BE2C (cell line): ENCODE data around the gene MTOR.

Source experiments
- DNase-seq: peaks from one replicate; pipeline ENCODE4 v3.0.0-alpha.2; 2020
- H3K27me3 ChIP-seq: fragments of 250-450 bp; sonication (Bioruptor Pico); 2 replicates; pipeline ENCODE4 v1.5.1; 2020; ENCODE audit warnings: mild to moderate bottlenecking
- H3K36me3 ChIP-seq: fragments of 250-450 bp; sonication (Bioruptor Pico); 2 replicates; pipeline ENCODE4 v1.5.1; 2020; ENCODE audit warnings: mild to moderate bottlenecking
- H3K4me1 ChIP-seq: fragments of 250-450 bp; sonication (Bioruptor Pico); 2 replicates; pipeline ENCODE4 v1.5.1; 2020
- H3K4me3 ChIP-seq: 2 replicates; pipeline ENCODE4 v1.5.1; 2011; ENCODE audit warnings: low read depth, low read length
- H3K9me3 ChIP-seq: fragments of 250-450 bp; sonication (Bioruptor Pico); 2 replicates; pipeline ENCODE4 v1.5.1; 2020
- CTCF ChIP-seq: IDR thresholded peaks from 2 replicates; pipeline ENCODE4 v1.5.1; 2012; ENCODE audit warnings: mild to moderate bottlenecking, low read depth, low read length

Gene MTOR

GRCh38 chr1:11283151-11283550 lies 20.8 kb upstream of the MTOR start:
- H3K4me1 ChIP-seq = no peaks in the 10 kb centered on the region
- DNase-seq = no peak
- H3K4me3 ChIP-seq = no peak overlapping the region
- H3K27me3 ChIP-seq = no peaks in the 10 kb centered on the region
- no peak for TF ChIP-seq CTCF
- H3K9me3 ChIP-seq = no peaks in the 10 kb centered on the region
- H3K36me3 ChIP-seq = no peaks in the 10 kb centered on the region; the same call in 1 of the 2 replicates

DNA sequence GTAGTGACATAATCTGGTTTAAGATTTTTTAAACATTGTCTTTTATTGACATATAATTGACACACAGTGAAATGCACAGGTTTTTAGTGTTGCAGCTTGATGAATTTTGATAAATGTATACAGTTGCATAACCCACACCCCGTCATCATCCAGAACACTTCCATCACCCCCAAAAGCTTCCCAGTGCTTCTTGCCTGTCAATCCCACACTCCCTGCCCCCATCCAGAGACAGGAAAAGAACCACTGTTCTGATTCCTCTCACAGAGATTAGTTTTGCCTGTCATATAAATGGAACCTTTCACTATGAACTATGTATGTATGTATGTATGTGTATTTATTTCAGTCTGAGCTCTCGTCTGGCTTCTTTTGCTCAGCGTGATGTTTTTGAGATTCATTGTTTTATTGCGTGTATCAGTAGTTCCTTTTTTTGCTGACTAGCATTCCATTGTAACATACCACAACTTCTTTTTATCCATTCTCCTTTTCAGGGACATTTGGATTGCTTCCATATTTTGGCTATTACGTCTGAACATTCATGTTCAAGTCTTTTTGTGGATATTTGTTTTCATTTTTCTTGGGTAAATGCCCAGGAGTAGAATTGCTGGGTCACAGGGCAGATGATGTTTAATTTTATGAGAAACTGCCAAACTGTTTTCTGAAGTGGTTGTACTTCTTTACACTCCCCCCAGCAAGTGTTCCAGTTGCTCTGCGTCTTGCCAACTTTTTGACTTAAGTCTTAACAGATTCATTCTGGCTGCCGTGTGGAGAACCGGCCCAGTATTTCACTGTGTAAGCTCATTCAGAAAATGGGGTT lies 19.4 kb upstream of the MTOR start:
- Histone ChIP-seq H3K36me3 (no peaks in the 10 kb centered on the region; the same call in 1 of the 2 replicates), H3K4me3 (no peak overlapping the region)
- TF ChIP-seq CTCF = no peak

DNA sequence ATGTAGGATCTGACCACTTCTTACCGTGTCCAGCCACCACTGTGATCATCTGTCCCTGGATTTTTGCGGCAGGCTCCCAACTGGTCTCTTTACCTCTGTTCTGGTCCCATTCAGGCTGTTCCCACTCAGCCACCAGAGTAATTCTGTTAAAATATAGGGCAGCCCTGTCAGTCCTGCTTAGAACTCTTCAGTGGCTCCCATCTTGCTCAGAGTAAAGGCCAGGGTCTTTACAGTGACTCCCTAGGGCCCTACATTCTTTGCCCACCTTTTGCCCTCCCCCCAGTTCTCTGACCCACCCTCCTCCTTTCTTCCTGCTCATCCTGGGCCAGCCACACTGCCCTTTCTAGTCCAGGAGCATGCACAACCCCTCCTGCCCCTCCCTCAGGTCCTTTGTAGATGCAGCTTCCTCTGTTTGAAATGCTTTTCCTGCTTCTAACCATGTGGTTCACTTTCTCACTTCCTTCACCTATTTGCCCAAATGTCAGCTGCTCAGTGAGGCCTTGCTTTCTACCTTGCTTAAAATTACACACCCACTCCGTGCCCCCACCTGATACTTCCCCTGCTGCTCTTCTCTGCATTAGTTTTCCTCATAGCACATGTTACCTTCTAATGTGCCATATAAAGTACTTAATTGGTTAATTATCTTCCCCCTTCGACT lies 18.5 kb upstream of the MTOR start:
- no peak for DNase-seq

More for the DNA sequence above, 19.4 kb upstream of the MTOR start:
- H3K27me3 ChIP-seq = no peaks in the 10 kb centered on the region
- DNase-seq = no peak
- H3K4me1 ChIP-seq = no peaks in the 10 kb centered on the region
- H3K9me3 ChIP-seq = no peaks in the 10 kb centered on the region

GRCh38 chr1:11279630-11280029 lies 17.3 kb upstream of the MTOR start:
- no peak for TF ChIP-seq CTCF
- DNase-seq = no peak
- H3K4me1 ChIP-seq = no peaks in the 10 kb centered on the region
- no peaks in the 10 kb centered on the region for H3K36me3 ChIP-seq
- no peaks in the 10 kb centered on the region for H3K27me3 ChIP-seq
- H3K9me3 ChIP-seq = no peaks in the 10 kb centered on the region
- H3K4me3 ChIP-seq = no peak overlapping the region

More for the DNA sequence above, 18.5 kb upstream of the MTOR start:
- Histone ChIP-seq H3K27me3 (no peaks in the 10 kb centered on the region), H3K4me3 (no peak overlapping the region), H3K4me1 (no peaks in the 10 kb centered on the region), H3K9me3 (no peaks in the 10 kb centered on the region), H3K36me3 (no peaks in the 10 kb centered on the region; the same call in 1 of the 2 replicates)
- no peak for TF ChIP-seq CTCF

DNA sequence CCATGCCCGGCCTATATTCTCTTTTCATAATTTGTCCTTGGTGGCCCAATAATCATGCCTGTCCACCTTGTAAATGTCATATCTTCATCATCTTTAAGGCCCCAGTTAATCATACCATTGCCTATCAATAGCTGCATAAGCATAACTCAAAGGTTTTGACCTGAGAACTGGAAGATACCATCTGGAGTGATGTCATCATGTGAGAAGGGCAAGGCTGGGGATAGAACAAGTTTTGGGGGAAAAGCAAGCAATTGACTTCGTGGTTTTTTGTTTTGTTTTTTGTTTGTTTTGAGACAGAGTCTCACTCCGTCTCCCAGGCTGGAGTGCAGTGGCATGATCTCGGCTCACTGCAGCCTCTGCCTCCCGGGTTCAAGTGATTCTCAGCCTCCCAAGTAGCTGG lies 16.8 kb upstream of the MTOR start:
- TF ChIP-seq CTCF = no peak
- H3K36me3 ChIP-seq = no peaks in the 10 kb centered on the region
- H3K4me3 ChIP-seq = no peak overlapping the region
- no peak for DNase-seq
- H3K9me3 ChIP-seq = no peaks in the 10 kb centered on the region
- no peaks in the 10 kb centered on the region for H3K27me3 ChIP-seq
- no peaks in the 10 kb centered on the region for H3K4me1 ChIP-seq
